Right lobe of liver (tissue), 6 donors: ENCODE data around the gene PLXNA2. TPM values are rescaled to one million over a fixed set of nuclear protein-coding genes. Genes with fewer than 3 reads are reported as not detected.

Experiments used
- ATAC-seq, 4 donors: fragments of 200-7000 bp; cut with Tn5 transposase; one replicate each; pipeline ENCODE4 v1.9.1; 2020; ENCODE audit warnings: mild to moderate bottlenecking in 4 of 4, moderate library complexity in 4 of 4
- DNase-seq, 3 donors: peaks; one replicate each; pipeline ENCODE4 v3.0.0-alpha.2; 2020
- H3K27ac ChIP-seq, 3 donors: fragments of 200-600 bp; one replicate each; pipeline ENCODE4 v1.8.0; 2022
- H3K27me3 ChIP-seq, 2 donors: fragments of 200-600 bp; one replicate each; pipeline ENCODE4 v1.8.0; 2022
- H3K36me3 ChIP-seq, 4 donors: fragments of 200-600 bp; sonication (generic) in 1 of 4; one replicate each; pipeline versions ENCODE4 v1.5.1 to v1.8.0; 2017 to 2022; ENCODE audit warnings: control low read depth in 1 of 4
- H3K4me1 ChIP-seq, 4 donors: fragments of 200-600 bp; sonication (generic) in 1 of 4; one replicate each; pipeline versions ENCODE4 v1.5.1 to v1.8.0; 2017 to 2022; ENCODE audit warnings: control low read depth in 1 of 4
- H3K4me3 ChIP-seq, 3 donors: fragments of 200-600 bp; one replicate each; pipeline ENCODE4 v1.8.0; 2022
- H3K9me3 ChIP-seq, 4 donors: fragments of 200-600 bp; sonication (generic) in 1 of 4; one replicate each; pipeline versions ENCODE4 v1.5.1 to v1.8.0; 2017 to 2022; ENCODE audit warnings: control low read depth in 1 of 4
- POLR2A ChIP-seq: fragments of 450-650 bp; IDR thresholded peaks from one replicate; pipeline ENCODE4 v1.6.1; 2017; ENCODE audit warnings: antibody characterized with exemption, mild to moderate bottlenecking
- WGBS: methylation state at CpG from one replicate; pipeline ENCODE4 v1.1.6; 2018; ENCODE audit warnings: low coverage, low lambda C conversion rate; ENCODE audit not compliant: insufficient coverage; ENCODE audit errors: missing lambda C conversion rate; 5-methylcytosine and 5-hydroxymethylcytosine counted together
- intact Hi-C, 2 donors: fragments of 100-400 bp; cut with DNase I; formaldehyde crosslinking; loops; one replicate each; pipeline versions ENCODE4 v1.11.2 to v1.14.1; 2022
- total RNA-seq, 6 experiments: library from RNA; depleted of rRNA in 2 of 6; stranded (reverse); fragments of >200 nt in 2 of 6; fragmentation: NEBNext Ultra II Directional in 3 of 6; extraction: Animal tissue kit (Norgen Biotek cat#: 25700) in 3 of 6; gene quantifications; one replicate each; pipeline versions ENCODE4 v1.1.0 to v1.2.4, GENCODE V29; 2016 to 2023
- TF ChIP-seq, protein P1 (sequence below), 4 donors: fragments of 200-600 bp in 3 of 4; fragments of 450-650 bp in 1 of 4; IDR thresholded peaks; one replicate each; pipeline versions ENCODE4 v1.5.1 to v1.8.0; 2016 to 2022; ENCODE audit warnings: antibody characterized with exemption in 4 of 4, mild to moderate bottlenecking in 2 of 4
- donor health status: DM: no; HTN: yes; CAD: no.
- donor health status: DM: no; HTN: no; CAD: no.
- donor health status: DM: no; HTN: no; CAD: no.
- donor health status: DM: no; HTN: yes; CAD: no.
- donor health status: DM: no; HTN: yes; CAD: no.

Gene PLXNA2
- total RNA-seq, 6 experiments from 2014 or later, result 5.6 to 20.8 (median 9.3) TPM

DNA sequence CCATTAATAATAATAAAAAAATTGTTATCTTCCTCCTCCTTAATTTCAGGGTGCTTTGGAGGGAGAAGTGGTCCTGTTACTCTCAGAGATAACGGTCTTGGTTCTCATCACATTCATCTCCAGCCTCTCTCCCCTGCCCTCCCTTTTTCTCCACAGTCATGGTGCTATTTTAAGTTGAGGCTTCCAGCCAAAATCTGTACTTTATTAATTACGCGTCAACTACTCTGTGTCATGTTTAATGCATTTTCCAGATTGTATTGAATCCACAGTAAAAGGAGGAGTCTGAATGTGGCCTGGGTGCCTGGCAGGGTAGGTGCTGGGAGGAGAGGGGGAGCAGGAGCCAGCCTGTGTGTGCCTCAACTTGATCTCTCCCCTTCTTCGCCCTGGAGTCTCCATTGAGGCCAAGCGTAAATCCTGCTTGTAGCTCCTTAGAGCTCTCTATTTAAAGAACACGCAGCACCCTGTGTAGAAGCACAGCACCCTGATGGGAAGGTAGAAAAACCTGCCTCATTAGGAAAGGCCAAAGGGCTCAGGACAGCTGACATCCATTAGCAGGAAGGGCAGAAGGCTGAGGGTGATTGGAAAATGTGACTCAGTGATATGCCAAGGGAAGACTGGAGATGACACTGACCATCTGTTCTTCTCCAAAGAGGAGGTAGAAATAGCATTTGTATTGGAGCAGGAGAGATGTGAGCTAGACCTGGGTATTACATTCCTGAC is 82.4 kb downstream of the PLXNA2 start:
- WGBS, result 89% methylated on average over 5 of the region's 6 CpGs
- ATAC-seq (no peak), DNase-seq (no peak)
- H3K4me3 ChIP-seq, result no peak overlapping the region
- H3K4me1 ChIP-seq, result peaks cover 0 to 25% (median 10%) of the 10 kb centered on the region in 4 donors
- no peak overlapping the region for H3K27ac ChIP-seq
- no peaks in the 10 kb centered on the region for H3K36me3 ChIP-seq
- TF ChIP-seq, protein P1, sequence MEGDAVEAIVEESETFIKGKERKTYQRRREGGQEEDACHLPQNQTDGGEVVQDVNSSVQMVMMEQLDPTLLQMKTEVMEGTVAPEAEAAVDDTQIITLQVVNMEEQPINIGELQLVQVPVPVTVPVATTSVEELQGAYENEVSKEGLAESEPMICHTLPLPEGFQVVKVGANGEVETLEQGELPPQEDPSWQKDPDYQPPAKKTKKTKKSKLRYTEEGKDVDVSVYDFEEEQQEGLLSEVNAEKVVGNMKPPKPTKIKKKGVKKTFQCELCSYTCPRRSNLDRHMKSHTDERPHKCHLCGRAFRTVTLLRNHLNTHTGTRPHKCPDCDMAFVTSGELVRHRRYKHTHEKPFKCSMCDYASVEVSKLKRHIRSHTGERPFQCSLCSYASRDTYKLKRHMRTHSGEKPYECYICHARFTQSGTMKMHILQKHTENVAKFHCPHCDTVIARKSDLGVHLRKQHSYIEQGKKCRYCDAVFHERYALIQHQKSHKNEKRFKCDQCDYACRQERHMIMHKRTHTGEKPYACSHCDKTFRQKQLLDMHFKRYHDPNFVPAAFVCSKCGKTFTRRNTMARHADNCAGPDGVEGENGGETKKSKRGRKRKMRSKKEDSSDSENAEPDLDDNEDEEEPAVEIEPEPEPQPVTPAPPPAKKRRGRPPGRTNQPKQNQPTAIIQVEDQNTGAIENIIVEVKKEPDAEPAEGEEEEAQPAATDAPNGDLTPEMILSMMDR (IDR thresholded peaks at IDR 0.05), result no peak
- TF ChIP-seq POLR2A, result no peak
- intact Hi-C loops, result no loop called here
- H3K27me3 ChIP-seq, result no peaks in the 10 kb centered on the region
- no peaks in the 10 kb centered on the region for H3K9me3 ChIP-seq

DNA sequence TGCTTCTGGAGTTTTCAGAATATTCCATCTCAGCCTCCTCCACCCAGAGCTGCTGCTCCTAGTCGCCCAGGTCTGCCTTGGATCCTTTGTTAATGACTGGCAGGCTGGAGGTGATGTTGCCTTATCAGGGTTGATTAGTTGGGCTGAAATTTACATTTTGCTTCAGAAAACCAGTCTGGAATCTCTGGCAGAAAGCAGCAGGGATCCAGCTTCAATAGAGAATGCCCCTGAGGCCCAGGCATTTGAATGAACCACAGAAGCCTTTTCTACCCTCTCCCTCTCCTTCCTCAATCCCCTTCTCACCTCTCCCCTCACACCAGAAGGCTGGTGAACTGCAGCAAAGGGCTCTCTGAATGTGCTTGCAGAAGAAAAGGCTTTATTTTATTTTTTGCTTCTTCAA is 83.2 kb downstream of the PLXNA2 start:
- TF ChIP-seq, protein P1 (IDR thresholded peaks at IDR 0.05), result no peak
- TF ChIP-seq POLR2A, result no peak
- ATAC-seq (no peak), DNase-seq (no peak)
- Histone ChIP-seq H3K27ac (no peak overlapping the region), H3K4me1 (peaks cover 0 to 25% (median 10%) of the 10 kb centered on the region in 4 donors), H3K27me3 (no peaks in the 10 kb centered on the region), H3K36me3 (no peaks in the 10 kb centered on the region), H3K9me3 (no peaks in the 10 kb centered on the region), H3K4me3 (no peak overlapping the region)
- intact Hi-C loops, result no loop called here
- WGBS, result 86% methylated on average over 1 of the region's 1 CpG

DNA sequence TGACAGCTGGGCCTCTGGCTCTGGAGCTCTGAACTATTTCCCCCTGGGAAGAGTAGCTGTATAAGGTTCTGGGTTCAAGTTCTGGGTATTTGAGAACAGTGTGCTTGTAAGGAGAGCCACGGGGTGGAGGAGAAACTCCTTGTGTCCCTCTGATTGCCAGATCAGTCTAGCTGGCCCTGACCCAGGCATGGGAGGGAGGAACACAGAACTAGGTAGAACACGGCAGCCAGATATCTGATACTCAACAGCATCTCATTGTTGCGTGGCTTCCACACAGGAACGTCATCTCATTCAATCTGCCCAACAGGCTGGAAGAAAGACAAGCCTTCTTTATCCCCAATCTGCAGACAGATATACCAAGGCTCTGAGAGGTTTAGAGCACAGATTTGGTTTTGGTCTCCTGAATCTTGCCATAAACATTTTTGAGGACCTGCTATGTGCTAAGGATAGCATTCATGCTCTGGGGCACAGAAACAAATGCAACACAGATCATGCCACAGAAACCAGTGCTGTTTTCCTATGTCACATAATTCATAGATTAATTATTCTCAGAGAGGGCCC is 83.8 kb downstream of the PLXNA2 start:
- no peaks in the 10 kb centered on the region for H3K27me3 ChIP-seq
- intact Hi-C loops, result no loop called here
- no peak overlapping the region for H3K4me3 ChIP-seq
- H3K27ac ChIP-seq, result no peak overlapping the region
- DNase-seq, result no peak
- 100% methylated on average over 4 of the region's 4 CpGs for WGBS
- peaks cover 0 to 25% (median 10%) of the 10 kb centered on the region in 4 donors for H3K4me1 ChIP-seq
- H3K9me3 ChIP-seq, result no peaks in the 10 kb centered on the region
- ATAC-seq, result no peak
- TF ChIP-seq, protein P1 (IDR thresholded peaks at IDR 0.05), result no peak
- no peak for TF ChIP-seq POLR2A
- no peaks in the 10 kb centered on the region for H3K36me3 ChIP-seq

DNA sequence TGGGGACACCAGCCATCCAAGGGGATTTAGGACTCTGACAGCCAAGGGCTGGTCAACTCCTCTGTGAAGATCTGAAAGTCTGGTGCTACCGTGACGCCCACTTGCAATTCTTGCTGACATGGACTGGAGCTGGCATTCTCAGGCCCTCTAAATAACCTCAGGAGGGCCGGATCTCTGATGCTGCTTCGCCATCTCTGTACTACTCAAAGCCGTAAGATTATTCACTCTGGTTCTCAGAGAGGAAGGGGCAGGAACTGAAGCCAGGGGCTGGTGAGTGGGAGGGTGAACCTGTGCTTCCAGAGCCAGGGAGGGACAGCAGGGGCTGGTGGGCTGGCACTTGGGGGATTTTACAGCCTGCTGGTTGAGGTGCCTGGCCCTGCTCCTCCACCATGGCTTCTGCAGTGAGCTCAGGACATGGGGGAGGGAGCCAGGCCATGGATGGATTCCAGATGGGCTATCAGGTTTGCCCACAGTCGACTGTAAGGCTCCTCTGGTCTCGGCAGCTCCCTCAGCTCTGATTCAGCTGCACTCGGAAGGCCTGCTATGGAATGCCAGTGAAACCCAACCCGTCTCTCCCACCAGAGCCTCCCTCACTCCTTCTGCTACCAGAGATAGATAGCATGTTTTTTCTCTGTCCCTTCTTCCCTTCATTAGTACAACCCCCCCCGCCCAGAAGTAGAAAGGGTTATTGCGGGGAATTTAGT is 84.5 kb downstream of the PLXNA2 start:
- WGBS, result 73% methylated on average over 4 of the region's 11 CpGs
- Histone ChIP-seq H3K9me3 (no peaks in the 10 kb centered on the region), H3K4me1 (peaks cover 0 to 25% (median 10%) of the 10 kb centered on the region in 4 donors), H3K27ac (no peak overlapping the region), H3K4me3 (no peak overlapping the region), H3K27me3 (no peaks in the 10 kb centered on the region), H3K36me3 (no peaks in the 10 kb centered on the region)
- ATAC-seq (no peak), DNase-seq (no peak)
- TF ChIP-seq, protein P1 (IDR thresholded peaks at IDR 0.05), result no peak
- TF ChIP-seq POLR2A, result no peak
- intact Hi-C loops, result no loop called here
